HG02678 (cell line): ENCODE results near the gene PDE1C.

Experiments used
- ATAC-seq: cut with Tn5 transposase; IDR thresholded peaks from one replicate; pipeline ENCODE4 v1.9.1; 2021; ENCODE audit warnings: mild to moderate bottlenecking, moderate library complexity; ENCODE audit not compliant: unreplicated experiment

The PDE1C gene

DNA sequence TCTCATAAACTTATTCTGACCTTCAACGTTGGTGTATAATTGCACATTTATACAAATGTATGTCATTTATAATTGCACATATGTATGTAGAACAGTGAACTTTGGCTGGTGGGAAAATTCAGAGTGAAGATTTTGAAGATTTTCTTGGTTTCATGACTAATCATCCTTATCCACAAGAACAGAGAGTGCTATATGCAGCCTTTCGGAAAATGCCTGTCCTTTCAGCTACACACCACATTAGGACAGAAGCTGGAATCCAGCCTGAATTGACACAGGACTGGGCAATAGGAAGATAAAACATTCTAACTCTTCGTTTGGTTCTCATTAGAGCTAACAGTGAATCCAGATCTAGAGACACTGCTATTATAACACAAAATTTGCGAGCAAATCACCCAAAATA, 166.2 kb downstream of the PDE1C start:
- no peak for ATAC-seq

DNA sequence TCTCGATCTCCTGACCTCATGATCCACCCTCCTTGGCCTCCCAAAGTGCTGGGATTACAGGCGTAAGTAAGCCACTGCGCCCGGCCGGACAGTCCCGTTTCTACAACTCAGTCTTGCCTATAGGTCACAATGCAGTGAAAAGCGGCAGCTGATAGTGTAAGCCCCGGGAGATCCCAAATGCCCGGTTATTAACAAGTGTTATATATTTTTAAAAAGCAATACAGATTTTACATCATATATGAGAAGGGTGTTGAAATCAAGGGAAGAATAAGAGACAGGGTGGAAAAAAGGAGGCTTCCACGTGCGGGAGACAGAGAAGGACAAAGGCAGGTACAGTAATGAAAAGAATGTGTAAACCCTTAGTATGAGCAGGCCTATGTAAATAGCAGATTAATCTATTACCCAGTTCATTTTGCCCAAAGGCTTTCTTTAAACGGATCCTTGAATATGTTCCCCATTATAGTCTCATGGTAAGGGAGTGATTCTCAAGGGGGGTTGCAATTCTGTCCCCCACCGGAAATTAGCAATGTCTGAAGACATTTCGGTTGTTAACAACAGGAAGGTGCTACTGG, 170.8 kb downstream of the PDE1C start:
- no peak for ATAC-seq

DNA sequence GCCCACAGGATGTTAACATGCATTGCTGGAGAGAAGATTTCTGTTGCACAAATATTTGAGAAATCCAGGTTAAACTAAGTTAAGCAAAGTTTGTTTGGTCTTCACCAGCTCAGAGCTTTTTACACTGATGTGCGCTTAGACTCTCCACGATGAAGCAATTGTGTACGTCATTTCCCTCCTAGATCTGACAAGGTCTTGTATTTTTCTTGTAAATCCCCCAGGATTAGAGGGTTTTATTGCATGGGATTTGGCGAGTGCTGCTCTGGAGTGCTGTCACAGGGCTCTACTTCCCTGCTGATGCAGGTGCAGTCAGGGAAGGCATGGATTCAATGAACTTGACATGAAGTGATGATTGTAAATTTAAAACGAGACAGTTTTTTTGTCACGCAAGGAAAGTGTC, 173.3 kb downstream of the PDE1C start:
- no peak for ATAC-seq

DNA sequence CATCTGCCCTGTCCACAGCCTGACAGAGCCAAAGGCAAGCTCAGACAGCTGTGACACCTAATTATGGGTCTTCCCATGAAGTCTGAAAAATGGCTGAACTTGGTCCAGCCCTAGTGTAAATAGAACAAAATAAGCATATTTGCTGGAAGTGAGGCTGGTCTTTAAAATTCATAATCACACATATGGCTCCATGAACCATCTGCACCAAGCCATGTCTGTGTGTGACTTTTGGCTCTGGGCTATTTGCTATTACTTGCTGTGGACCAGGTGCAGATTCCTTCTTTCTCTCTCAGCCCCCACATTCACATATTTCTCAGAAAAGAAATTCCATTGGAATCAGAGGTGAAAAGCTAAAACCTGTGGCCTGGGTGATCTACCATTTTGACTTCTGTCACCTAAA, 175.9 kb downstream of the PDE1C start:
- no peak for ATAC-seq

DNA sequence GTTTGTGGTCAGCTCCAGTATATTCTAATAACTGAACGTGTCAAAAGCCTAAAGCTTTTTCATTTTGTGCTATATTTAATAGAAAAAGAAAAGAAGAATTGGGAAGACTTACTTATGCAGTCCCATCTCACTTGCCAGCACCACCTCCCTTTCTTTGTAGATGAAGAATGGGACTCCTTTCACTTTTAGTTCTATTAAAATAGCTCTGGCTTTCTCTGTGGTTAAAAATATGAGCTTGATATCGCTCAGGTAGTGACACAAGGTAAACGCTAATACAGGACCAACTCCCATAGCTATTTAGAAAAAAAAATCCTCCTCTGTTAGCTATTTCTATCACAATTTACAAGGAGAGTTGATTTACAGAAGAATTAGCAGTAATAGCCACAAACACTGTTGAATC, 176.8 kb downstream of the PDE1C start:
- no peak for ATAC-seq

DNA sequence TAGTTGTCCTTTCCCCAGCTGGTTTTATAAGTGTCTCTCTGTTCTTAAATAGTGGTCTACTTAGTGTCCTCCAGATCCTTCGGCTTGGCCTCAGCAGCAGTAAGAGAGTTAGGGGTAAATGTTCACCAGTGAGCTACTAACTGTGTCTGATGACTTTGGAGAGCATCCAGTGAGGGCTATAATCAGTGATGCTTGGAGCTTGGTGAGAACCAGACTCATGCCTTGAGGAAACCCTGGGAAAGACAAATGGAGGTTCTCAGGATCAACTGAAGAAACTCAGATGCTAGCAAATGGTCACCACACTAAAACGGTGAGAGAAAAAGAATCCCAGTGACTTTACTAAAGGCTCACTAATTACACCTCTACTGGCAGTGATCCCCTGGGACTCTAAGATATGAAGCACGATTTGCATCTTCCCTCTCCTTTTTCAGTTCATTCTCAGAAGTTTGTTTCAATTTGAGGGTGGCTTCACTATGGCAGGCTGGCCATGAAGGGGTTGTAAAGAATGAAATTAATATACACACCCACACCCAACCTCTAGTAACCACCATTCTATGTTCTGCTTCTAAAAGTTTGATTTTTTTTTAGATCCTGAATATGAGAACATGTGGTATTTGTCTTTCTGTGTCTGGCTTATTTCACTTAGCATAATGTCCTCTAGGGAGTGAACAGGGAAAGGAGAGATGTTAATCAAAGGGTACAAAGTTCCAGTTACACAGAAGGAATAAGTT, 177.9 kb downstream of the PDE1C start:
- peak; percentile 93 for ATAC-seq

DNA sequence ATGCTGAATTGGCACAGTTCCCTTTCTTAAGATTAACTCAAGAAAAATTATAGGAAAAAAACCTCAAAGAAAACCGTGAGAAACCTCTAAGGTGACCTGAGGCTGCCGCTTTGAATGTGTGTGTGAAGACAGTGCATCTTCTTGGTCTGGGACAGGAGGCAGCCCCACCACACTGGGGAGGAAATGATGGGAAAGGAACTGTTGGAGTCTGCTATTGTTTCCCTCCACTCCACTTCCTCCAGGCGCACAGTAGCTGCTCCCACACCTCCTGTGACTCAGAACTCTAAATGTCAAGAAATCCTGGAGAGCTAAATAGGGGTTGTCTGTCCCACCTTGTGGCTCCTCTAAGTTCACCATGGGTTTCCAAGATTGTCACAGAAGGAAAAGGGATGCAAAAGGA, 179.4 kb downstream of the PDE1C start:
- ATAC-seq, result no peak

DNA sequence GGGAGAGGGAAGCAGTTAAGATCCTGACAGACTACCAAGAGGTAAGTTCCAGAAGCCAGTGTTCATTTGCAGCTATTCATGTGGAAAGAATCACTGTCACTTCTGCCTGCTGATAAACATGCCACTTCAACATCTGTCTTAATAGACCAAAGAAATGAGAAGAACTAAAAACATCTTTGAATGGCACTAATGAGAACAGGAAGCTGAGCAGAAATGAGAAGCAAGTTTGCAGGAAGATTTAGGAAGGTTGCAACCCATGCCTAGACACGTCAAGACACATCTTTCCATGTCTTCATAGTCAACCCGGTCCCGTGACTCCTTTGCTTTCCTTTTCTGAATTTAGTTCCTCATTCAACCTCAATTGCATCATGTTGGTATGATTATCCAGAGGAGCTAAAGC, 180.0 kb downstream of the PDE1C start:
- no peak for ATAC-seq

DNA sequence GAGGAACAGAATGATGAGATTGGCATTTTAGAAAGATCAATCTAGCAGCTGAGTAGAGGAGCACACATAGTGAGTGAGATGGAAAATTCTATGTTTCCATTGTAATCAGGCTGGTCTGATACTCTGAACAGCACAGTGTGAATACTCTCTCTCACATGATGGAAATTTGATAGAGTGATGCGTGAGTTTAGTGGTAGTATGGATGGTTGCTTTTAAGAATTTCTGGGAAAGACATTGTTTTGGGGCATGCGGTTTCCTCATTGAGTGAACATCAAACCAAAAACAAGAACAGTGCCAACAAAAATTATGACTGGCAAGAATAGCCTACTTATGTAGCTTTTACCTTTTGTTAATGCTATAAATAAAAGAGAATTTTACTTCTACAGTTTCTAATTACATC, 183.2 kb downstream of the PDE1C start:
- ATAC-seq, result no peak

DNA sequence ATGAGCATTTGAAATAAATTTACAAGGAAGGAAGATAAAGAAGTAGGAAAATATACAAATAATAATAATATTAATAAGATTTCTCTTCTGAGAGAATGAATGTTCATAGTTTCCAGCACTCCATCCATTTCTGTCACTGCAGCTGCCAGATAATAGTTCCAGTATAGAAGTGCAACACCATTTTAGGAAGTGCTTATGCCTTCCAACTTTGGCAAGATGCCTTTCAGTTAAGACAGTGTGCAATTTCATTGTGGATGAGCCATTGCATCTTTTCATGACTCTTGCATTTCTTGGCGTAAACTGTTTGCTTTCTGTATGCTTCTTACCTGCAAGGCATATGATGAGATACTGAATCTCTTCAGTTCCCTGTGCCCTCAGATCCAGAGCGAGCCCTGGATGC, 185.0 kb downstream of the PDE1C start:
- no peak for ATAC-seq

DNA sequence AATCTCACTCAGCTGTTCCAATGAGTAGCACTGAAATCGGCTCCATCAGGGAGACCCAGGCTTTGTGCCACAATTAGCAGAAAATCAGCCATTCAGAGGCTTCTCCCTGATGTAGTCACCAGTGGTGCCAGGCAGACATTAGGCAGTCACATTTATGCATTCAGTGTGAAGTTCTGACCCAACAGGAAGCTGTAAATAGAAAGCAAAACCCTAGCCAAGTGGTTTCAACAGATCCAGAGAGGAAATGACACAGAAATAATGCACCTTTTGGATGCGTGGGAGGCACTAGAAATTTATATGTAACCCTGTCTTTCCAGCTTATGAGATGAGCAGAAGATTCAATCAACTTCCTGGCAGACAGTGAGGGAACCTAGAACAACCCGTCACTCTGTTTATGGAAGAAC, 186.4 kb downstream of the PDE1C start:
- peak; percentile 78 for ATAC-seq

DNA sequence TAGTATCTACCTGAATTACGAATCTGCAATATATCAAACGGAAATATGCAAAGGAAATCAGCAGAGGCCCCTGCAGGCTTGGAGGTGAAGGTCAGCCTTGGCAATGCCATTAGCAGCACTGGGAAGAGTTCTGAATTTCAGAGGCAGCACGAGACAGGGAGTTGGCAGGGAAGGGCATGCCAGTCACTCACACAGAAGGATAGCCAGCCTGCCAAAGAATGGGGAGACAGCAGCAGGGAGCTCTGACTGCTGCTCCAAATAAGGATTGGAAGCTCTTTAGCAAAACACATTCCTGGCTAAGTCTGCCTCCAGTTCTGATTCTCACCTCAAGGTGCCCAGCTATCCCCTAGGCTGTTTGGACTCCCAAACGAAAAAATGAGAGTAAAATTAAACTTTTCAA, 188.0 kb downstream of the PDE1C start:
- no peak for ATAC-seq

DNA sequence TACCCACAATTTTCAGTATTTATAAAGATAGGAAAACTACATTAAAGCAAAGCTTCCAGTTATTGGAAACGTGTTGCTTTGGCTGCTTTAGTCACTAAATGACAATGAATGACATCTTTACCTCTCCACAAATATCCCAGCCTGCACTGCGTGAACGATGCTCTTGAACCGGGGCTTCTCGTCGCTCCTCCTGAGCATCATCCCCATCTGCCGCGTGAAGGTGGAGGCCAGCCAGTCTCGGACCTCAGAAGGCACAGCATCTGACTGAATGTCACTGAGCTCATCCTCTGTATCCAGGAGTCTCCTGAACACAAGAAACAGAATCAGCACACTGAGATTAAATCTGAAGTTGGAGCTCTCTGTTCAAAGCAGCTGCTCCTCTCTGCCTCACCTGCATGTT, 191.3 kb downstream of the PDE1C start:
- no peak for ATAC-seq

DNA sequence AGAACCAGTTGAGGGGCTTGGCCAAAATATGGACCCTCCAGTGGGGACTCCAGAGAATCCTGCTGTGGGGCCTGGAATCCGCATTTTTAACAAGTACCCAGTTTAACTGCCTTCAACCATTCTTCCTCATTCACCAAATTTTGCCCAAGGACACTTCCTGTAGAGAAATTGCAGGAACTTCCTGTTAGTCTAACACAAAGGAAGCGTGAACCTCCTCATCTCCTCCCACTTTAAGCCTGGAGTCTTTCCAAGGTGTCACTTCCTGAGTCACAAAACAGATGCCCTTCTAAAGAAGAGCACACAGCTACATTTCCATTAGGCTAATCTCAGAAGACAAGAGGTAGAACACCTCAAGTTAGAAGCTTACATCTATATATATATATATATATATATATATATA, 194.8 kb downstream of the PDE1C start:
- ATAC-seq, result no peak

DNA sequence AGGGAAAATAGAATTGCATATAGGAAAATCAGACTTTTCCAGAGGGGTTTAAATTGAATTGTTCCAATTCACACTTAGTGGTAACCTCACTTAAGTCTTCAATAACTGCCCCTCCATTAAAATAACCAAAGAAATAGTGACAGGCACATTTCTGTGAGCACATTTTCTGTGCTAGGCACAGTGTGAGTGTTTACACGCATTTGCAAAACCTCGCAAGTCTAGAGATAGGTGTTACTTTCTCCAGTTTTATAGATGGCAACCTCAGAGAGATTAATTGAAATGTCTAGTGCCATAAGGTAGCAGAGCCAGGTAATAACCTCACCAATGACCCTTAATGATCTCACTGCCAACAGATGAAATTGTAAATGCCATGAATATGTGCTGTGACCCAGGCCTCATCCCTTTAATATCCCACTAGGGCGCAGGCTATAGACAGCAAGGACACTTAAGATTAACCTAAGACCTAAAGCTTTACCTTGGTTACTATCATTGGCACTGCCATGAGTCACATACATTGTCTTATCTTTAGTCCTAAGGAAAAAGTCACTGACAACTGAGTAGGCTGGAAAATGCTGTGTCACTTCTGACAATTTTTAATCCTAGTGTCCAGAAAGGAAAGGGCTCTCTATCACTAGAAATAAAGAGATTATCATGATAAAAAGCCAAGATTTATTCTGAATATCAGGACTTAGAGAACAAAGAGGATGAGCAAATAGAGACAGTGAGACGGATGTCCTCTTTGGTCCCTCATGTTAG, 195.4 kb downstream of the PDE1C start:
- ATAC-seq, result no peak

DNA sequence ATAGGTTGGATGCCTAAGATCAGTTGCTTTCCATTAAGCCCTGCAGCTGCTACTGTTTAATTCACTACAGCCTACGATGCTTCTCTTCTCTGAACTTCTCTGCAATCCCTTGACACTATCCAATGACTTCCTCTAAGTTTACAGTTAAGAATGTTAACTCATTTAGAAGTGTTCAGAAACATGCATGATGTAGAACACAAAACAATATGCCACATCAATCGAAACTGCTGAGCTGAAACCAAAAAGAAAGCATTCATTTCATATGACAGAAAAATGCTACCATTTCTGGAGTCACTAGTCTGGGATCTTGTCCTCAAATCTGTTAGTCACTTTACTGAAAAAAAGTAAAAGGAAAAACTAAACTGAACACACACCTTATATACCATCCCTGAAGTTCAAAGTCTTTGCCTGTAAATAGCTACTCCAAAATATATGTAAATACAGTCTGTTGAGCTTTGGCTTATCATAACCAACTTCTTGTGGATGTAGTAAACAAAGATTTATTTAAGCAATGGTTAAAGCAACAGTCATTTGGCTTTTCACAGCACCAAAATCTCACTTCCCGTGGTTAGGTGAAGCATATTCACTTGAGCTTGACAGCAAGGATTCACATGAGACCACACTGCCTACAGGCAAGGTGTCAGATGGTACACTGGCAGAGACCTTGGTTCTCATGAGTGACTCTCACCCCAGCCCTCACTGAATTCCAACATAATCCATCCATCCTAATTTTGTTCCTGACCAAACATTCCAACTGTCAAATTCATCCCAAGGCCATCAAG, 196.2 kb downstream of the PDE1C start:
- peak; percentile 86 for ATAC-seq

DNA sequence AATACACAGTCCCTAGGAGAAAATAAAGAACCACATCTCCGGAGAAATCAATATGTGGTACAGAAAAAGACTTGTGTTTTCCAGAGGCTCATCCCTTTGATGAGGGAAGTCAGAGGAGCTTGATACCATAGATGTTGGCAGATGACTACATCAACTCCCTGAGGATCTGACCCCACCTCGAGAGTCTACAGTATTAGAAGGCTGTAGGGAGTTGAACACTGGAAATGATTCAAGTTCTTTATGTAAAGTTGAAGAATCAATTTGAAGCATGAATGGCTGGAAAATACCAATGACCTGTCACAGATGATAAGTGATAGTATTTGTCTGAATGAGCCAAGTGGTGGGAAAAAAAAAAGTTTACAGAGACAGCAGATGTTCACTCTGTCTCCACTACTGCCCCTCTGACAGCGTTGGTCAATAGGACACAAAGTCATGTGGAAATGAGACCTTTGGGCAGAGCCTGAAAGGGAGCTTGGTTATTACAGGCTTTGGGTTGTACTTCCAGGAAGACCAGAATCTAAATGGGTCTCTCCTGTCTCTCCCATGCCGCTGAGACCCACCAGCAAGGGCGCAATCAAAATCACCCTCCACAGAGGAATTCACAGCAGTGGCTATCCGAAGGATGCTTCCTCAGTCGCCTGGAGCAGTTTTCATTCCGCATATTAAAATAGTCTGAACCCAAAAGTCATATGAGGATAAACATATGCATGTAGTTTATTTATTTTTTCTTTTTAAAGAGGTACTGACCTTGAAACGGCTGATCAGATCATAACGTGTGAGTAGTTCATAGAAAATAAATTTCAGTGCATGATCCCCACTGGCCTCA, 197.4 kb downstream of the PDE1C start:
- ATAC-seq, result no peak

DNA sequence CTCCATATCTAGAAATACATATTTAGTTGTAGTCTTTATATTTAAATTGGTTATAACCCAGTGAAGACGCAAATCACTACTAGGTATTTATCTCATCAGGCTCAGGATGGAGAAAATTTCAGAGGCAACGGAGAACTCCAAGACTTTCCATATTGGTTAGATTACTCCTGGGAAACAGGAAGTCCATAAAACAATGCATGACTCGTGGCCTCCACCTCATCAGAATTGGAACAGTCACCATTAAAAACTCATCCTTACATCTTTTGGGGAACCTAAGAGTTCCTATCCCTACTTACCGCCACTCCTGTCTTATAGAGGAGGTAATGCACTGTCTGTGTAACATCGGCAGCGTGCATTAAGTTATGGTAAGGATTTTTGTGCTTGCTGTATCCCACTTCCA, 205.6 kb downstream of the PDE1C start:
- ATAC-seq, result no peak

DNA sequence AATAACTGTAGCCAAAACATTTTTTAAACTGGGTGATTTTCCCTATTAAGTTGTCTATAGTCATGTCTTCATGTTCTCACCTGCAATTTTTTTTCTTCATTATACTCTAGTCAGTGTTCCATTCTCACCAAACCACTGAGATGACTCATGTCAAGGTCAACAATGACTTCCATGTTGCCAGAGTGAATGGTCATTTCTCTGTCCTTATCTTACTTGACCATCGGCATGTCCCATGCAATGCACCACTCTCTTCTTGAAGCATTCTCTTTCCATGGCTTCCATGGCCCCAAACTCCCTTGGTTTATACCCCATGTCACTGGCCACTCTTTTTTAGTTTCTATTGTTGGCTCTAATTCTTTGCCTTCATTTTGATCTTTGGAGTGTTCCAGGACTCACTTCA, 209.3 kb downstream of the PDE1C start:
- no peak for ATAC-seq

DNA sequence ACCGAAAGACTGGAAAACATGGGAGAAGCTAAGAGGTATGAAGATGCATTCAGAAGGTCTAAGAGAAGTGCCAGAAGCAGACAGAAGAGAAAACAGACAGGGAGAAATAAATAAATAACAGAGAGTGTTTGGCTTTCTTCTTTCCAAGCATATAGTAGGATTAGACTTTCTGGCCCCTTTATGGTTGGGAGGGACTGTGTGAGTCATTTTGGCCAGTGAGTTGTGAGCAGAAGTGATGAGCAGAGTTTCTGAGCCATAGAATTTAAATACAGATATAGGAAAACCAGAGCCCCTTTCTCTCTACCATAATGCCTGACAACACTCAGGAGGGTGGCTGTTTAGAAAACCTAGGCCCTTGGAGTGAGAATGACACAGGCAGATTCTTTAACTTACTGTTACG, 212.2 kb downstream of the PDE1C start:
- ATAC-seq, result no peak

DNA sequence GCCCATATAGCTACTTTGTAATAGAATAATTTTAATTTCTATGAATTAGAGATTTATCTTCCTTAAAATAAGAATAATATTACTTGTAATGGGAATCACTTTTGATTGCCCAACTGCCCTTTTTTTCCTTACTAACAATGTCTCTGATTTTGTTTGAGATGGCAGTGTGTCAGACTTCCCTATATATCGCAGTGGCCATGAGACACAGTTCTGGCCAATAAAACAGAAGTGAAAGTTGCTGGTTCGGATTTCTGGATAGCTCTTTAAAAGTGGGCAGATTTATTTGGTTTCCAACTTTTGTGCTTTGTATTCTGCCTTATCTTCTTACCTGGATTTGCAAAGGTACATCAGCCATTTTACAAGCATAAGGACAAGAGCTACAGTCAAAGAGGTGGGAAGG, 213.0 kb downstream of the PDE1C start:
- ATAC-seq, result no peak
